Measurements from ENCODE around the gene PIM1.

DNA sequence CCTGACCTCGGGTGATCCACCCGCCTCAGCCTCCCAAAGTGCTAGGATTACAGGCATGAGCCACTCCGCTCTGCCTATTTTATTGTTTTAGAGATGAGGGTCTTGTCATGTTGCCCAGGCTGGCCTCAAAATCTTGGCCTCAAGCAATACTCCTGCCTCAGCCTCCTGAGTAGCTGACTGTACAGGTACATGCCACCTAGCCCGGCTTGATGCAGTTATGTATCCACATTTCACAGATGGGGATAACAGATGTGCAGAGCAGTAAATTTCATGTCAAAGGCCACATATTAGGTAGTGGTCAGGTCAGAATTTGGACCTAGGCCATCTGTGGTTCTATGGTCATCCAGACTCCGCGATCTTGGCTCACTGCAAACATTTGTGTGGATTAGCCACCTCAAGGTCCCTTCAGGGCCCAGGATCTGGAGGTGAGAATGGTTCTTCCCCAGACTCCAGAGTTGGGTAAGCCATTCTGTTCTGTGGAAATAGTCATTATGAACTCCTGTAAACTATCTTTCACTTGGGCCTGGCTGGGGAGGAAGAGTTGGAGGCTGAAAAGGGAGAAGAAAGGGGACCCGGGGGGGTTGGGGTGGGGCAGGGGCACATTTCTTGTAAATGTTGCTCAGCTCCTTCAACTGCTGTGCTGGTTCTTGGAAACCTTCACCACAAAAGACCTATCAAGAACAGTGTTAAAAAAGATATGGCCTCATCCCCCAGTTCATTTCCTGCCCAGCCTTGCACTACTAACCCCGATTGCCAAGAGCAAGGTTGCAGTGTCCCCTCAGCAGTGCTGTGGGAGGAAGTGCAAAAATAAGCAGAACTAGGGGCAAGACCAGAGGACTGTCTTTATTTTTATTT, 13.0 kb downstream of the PIM1 start:
- TF ChIP-seq, protein P1, sequence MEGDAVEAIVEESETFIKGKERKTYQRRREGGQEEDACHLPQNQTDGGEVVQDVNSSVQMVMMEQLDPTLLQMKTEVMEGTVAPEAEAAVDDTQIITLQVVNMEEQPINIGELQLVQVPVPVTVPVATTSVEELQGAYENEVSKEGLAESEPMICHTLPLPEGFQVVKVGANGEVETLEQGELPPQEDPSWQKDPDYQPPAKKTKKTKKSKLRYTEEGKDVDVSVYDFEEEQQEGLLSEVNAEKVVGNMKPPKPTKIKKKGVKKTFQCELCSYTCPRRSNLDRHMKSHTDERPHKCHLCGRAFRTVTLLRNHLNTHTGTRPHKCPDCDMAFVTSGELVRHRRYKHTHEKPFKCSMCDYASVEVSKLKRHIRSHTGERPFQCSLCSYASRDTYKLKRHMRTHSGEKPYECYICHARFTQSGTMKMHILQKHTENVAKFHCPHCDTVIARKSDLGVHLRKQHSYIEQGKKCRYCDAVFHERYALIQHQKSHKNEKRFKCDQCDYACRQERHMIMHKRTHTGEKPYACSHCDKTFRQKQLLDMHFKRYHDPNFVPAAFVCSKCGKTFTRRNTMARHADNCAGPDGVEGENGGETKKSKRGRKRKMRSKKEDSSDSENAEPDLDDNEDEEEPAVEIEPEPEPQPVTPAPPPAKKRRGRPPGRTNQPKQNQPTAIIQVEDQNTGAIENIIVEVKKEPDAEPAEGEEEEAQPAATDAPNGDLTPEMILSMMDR (conservative IDR thresholded peaks at IDR 0.05; ENCODE audit: low read depth, low read length) = no peak
- TF ChIP-seq EZH2 (IDR thresholded peaks at IDR 0.05; ENCODE audit: borderline replicate concordance, low read depth, low read length, poor library complexity, severe bottlenecking) = no peak

All from A673 (cell line).